Parathyroid adenoma (tissue), 2 donors: ENCODE results near the gene MAGI2.

Experiments
- H2AFZ ChIP-seq: fragments of 300-600 bp; sonication (generic); one replicate; pipeline ENCODE4 v1.7.0; 2017; ENCODE audit warnings: antibody characterized with exemption, mild to moderate bottlenecking
- H3K27ac ChIP-seq: fragments of 300-600 bp; sonication (generic); one replicate; pipeline ENCODE4 v1.7.0; 2017
- H3K27me3 ChIP-seq: fragments of 300-600 bp; sonication (generic); one replicate; pipeline ENCODE4 v1.7.0; 2017; ENCODE audit warnings: low read length; ENCODE audit not compliant: control insufficient read depth, insufficient read depth
- H3K36me3 ChIP-seq: fragments of 300-600 bp; sonication (generic); one replicate; pipeline ENCODE4 v1.7.0; 2017; ENCODE audit warnings: low read length; ENCODE audit not compliant: control insufficient read depth, insufficient read depth
- H3K4me1 ChIP-seq: fragments of 300-600 bp; sonication (generic); one replicate; pipeline ENCODE4 v1.7.0; 2017; ENCODE audit warnings: control low read depth
- H3K4me2 ChIP-seq: fragments of 300-600 bp; sonication (generic); one replicate; pipeline ENCODE4 v1.7.0; 2017; ENCODE audit warnings: low read length
- H3K4me3 ChIP-seq: fragments of 300-600 bp; sonication (generic); one replicate; pipeline ENCODE4 v1.7.0; 2017; ENCODE audit warnings: low read depth, low read length
- H3K79me2 ChIP-seq: fragments of 300-600 bp; sonication (generic); one replicate; pipeline ENCODE4 v1.7.0; 2017; ENCODE audit warnings: control low read depth
- H3K9ac ChIP-seq: fragments of 300-600 bp; sonication (generic); one replicate; pipeline ENCODE4 v1.7.0; 2017; ENCODE audit warnings: mild to moderate bottlenecking
- H3K9me3 ChIP-seq: fragments of 300-600 bp; sonication (generic); one replicate; pipeline ENCODE4 v1.7.0; 2017; ENCODE audit warnings: low read length; ENCODE audit not compliant: control insufficient read depth
- CTCF ChIP-seq: fragments of 300-600 bp; sonication (generic); IDR thresholded peaks from one replicate; pipeline ENCODE4 v1.7.0; 2017; ENCODE audit warnings: antibody characterized with exemption, mild to moderate bottlenecking
- donor health status: primary hyperparathyroidism.

MAGI2 gene

GRCh38 chr7:78039790-78040776 is 1413.4 kb downstream of the MAGI2 start:
- Histone ChIP-seq H3K4me1 (no peaks in the 10 kb centered on the region), H3K36me3 (no peaks in the 10 kb centered on the region), H3K27me3 (no peaks in the 10 kb centered on the region), H3K27ac (no peak overlapping the region), H3K4me3 (no peak overlapping the region), H3K79me2 (no peaks in the 10 kb centered on the region), H3K9ac (no peak overlapping the region), H2AFZ (no peak overlapping the region), H3K4me2 (no peak overlapping the region), H3K9me3 (no peaks in the 10 kb centered on the region)
- peak; percentile 44 for TF ChIP-seq CTCF

- H2AFZ ChIP-seq: no peak overlapping the region
- H3K27ac ChIP-seq: no peak overlapping the region
- no peak overlapping the region for H3K4me3 ChIP-seq
- no peak overlapping the region for H3K9ac ChIP-seq
- no peaks in the 10 kb centered on the region for H3K36me3 ChIP-seq
- no peak for TF ChIP-seq CTCF
- no peak overlapping the region for H3K4me2 ChIP-seq
- H3K27me3 ChIP-seq: no peaks in the 10 kb centered on the region
- no peaks in the 10 kb centered on the region for H3K4me1 ChIP-seq
- H3K79me2 ChIP-seq: no peaks in the 10 kb centered on the region
- H3K9me3 ChIP-seq: no peaks in the 10 kb centered on the region
Observed at GRCh38 chr7:78038465-78039080, 1414.9 kb downstream of the MAGI2 start.

GRCh38 chr7:78037603-78038002 is 1415.9 kb downstream of the MAGI2 start:
- Histone ChIP-seq H3K27me3 (no peaks in the 10 kb centered on the region), H3K9ac (no peak overlapping the region), H3K9me3 (no peaks in the 10 kb centered on the region), H3K4me1 (no peaks in the 10 kb centered on the region), H3K79me2 (no peaks in the 10 kb centered on the region), H3K27ac (no peak overlapping the region), H2AFZ (no peak overlapping the region), H3K36me3 (no peaks in the 10 kb centered on the region), H3K4me3 (no peak overlapping the region), H3K4me2 (no peak overlapping the region)
- TF ChIP-seq CTCF: no peak

- no peak overlapping the region for H3K4me2 ChIP-seq
- no peak overlapping the region for H3K9ac ChIP-seq
- no peaks in the 10 kb centered on the region for H3K36me3 ChIP-seq
- no peaks in the 10 kb centered on the region for H3K79me2 ChIP-seq
- no peak for TF ChIP-seq CTCF
- no peaks in the 10 kb centered on the region for H3K4me1 ChIP-seq
- H3K27me3 ChIP-seq: no peaks in the 10 kb centered on the region
- no peaks in the 10 kb centered on the region for H3K9me3 ChIP-seq
- no peak overlapping the region for H2AFZ ChIP-seq
- no peak overlapping the region for H3K4me3 ChIP-seq
- no peak overlapping the region for H3K27ac ChIP-seq
Observed at GRCh38 chr7:78033410-78033809, 1420.1 kb downstream of the MAGI2 start.
